ENCODE results near the gene SLC66A3. TPM values are rescaled to one million over a fixed set of nuclear protein-coding genes. Genes with fewer than 3 reads are reported as not detected.

The SLC66A3 gene
- total and polyA plus RNA-seq, 2 donors (not counting 3 experiments of a cell fraction or from before 2014, with no cell fraction given), result 14.3 to 31.4 TPM

DNA sequence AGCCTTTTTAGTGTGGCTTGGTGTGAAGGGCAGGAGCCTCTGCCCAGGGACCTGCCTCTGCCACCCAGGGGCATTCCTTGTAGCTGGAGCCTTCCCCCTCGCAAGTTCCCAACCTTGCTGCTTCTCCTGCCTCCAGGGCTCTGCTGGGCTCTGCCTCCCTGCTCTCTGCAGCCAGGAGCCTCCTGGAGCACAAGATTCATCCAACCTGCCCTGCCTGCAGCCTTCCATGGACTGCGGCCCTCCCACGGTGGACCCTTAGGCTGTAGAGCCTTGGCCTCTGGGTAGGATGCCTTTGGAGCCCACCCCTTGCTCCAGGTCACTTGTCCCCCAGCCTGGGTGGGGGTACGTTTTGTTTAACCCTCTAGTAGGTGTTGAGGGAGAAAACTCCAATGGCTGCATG is 2.5 kb downstream of the SLC66A3 start:
- H3K4me2 ChIP-seq (ENCODE audit: insufficient read depth, low read length), result no peak overlapping the region
- TF ChIP-seq POLR2A (IDR thresholded peaks at IDR 0.05; ENCODE audit: low read depth, low read length) (no peak), EZH2 (IDR thresholded peaks at IDR 0.05; ENCODE audit: borderline replicate concordance, low read depth, low read length, severe bottlenecking) (no peak), MYC (IDR thresholded peaks at IDR 0.05; ENCODE audit: low read depth, low read length) (no peak), POLR2AphosphoS5 (IDR thresholded peaks at IDR 0.05; ENCODE audit: insufficient read depth, low read depth, low read length) (no peak), FOS (IDR thresholded peaks at IDR 0.05; ENCODE audit: borderline replicate concordance, insufficient read depth, low read length) (no peak), GATA2 (IDR thresholded peaks at IDR 0.05; ENCODE audit: insufficient read depth, insufficient read length, low read depth, low read length) (no peak), JUN (IDR thresholded peaks at IDR 0.05; ENCODE audit: borderline replicate concordance, insufficient read depth, insufficient read length, low read depth) (no peak)
- TF ChIP-seq, protein P1, sequence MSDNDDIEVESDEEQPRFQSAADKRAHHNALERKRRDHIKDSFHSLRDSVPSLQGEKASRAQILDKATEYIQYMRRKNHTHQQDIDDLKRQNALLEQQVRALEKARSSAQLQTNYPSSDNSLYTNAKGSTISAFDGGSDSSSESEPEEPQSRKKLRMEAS (IDR thresholded peaks at IDR 0.05; ENCODE audit: insufficient read depth, insufficient read length), result no peak
- TF ChIP-seq, protein P2, sequence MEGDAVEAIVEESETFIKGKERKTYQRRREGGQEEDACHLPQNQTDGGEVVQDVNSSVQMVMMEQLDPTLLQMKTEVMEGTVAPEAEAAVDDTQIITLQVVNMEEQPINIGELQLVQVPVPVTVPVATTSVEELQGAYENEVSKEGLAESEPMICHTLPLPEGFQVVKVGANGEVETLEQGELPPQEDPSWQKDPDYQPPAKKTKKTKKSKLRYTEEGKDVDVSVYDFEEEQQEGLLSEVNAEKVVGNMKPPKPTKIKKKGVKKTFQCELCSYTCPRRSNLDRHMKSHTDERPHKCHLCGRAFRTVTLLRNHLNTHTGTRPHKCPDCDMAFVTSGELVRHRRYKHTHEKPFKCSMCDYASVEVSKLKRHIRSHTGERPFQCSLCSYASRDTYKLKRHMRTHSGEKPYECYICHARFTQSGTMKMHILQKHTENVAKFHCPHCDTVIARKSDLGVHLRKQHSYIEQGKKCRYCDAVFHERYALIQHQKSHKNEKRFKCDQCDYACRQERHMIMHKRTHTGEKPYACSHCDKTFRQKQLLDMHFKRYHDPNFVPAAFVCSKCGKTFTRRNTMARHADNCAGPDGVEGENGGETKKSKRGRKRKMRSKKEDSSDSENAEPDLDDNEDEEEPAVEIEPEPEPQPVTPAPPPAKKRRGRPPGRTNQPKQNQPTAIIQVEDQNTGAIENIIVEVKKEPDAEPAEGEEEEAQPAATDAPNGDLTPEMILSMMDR (IDR thresholded peaks at IDR 0.05; ENCODE audit: extremely low read depth in 1 of 2, insufficient read depth in 1 of 2, low read depth in 1 of 2, low read length in 2 of 2), result no peak
- dilution Hi-C loops (cut with MboI; ENCODE audit: extremely low pct_ligation_motif_present, low sequenced_read_pairs), result no loop called here
- BruUV-seq (replicated peaks), result no TSS peak
- no peaks in the 10 kb centered on the region for H3K79me2 ChIP-seq (ENCODE audit: control insufficient read depth, insufficient read depth, low read length)
- H3K9ac ChIP-seq (replicated peaks; ENCODE audit: extremely low read depth, insufficient read depth, low read length), result no peak overlapping the region
- ChIA-PET POLR2A (no interaction called here), CTCF (no interaction called here)
- no peak overlapping the region for H3K4me3 ChIP-seq (replicated peaks in 1 of 3; ENCODE audit: insufficient read depth in 1 of 3, low read depth in 1 of 3, low read length in 3 of 3)
- FAIRE-seq (no peak), DNase-seq (ENCODE audit: low read depth, low spot score) (no peak)
- no peaks in the 10 kb centered on the region for H3K27me3 ChIP-seq (ENCODE audit: control insufficient read depth in 2 of 2, insufficient read depth in 2 of 2, low read length in 2 of 2)
- no peaks in the 10 kb centered on the region for H3K9me1 ChIP-seq (replicated peaks; ENCODE audit: control insufficient read depth, extremely low read depth, insufficient read depth, low read length)
- H2AFZ ChIP-seq (ENCODE audit: low read depth, low read length), result no peak overlapping the region
- H4K20me1 ChIP-seq (replicated peaks; ENCODE audit: control insufficient read depth, extremely low read depth, insufficient read depth, low read length), result no peaks in the 10 kb centered on the region
- H3K9me3 ChIP-seq (replicated peaks; ENCODE audit: control insufficient read depth, insufficient read depth, low read length), result no peaks in the 10 kb centered on the region
- H3K27ac ChIP-seq (ENCODE audit: insufficient read depth, low read depth, low read length), result no peak overlapping the region
- intact Hi-C loops (cut with micrococcal nuclease), result no loop called here
- H3K36me3 ChIP-seq (ENCODE audit: control insufficient read depth in 2 of 2, extremely low read depth in 1 of 2, insufficient read depth in 2 of 2, low read length in 2 of 2), result no peaks in the 10 kb centered on the region
- H3K4me1 ChIP-seq (ENCODE audit: control insufficient read depth, extremely low read depth, insufficient read depth, low read length), result peaks cover 11% of the 10 kb centered on the region
